Measurements from ENCODE around the gene CNTN4.

CNTN4 gene

GRCh38 chr3:2686816-2687502 is 588.3 kb downstream of the CNTN4 start:
- Histone ChIP-seq H2AK5ac (ENCODE audit: low read depth, low read length) (no peak overlapping the region), H3K27ac (replicated peaks; ENCODE audit: low read length) (no peak overlapping the region), H4K8ac (ENCODE audit: low read depth, low read length) (no peak overlapping the region), H3K14ac (ENCODE audit: low read length) (no peak overlapping the region), H2BK120ac (ENCODE audit: low read depth, low read length) (no peak overlapping the region), H2BK12ac (ENCODE audit: low read length) (no peak overlapping the region), H3K4ac (ENCODE audit: low read length) (no peak overlapping the region), H3K9me3 (replicated peaks in 1 of 2; ENCODE audit: control insufficient read depth in 2 of 2, insufficient read depth in 1 of 2, low read depth in 1 of 2, low read length in 2 of 2) (no peaks in the 10 kb centered on the region), H3K18ac (ENCODE audit: low read length) (no peak overlapping the region), H2AFZ (ENCODE audit: low read length) (no peak overlapping the region), H3K4me2 (ENCODE audit: insufficient read depth, low read length, poor library complexity, severe bottlenecking) (no peak overlapping the region), H2BK15ac (ENCODE audit: low read length) (no peak overlapping the region), H3K27me3 (ENCODE audit: control insufficient read depth in 3 of 3, insufficient read depth in 3 of 3, low read depth in 1 of 3, low read length in 3 of 3) (no peaks in the 10 kb centered on the region), H3K9ac (ENCODE audit: low read depth, low read length, poor library complexity) (peak overlapping the region; percentile 9), H3K36me3 (replicated peaks in 1 of 2; ENCODE audit: control insufficient read depth in 2 of 2, insufficient read depth in 2 of 2, low read length in 2 of 2) (no peaks in the 10 kb centered on the region), H3K4me1 (ENCODE audit: control insufficient read depth in 2 of 2, insufficient read depth in 1 of 2, low read depth in 1 of 2, low read length in 2 of 2) (peaks cover 2 to 5% of the 10 kb centered on the region in 2 donors), H2BK5ac (ENCODE audit: low read length) (no peak overlapping the region), H4K91ac (ENCODE audit: low read depth, low read length, poor library complexity) (no peak overlapping the region), H3K4me3 (ENCODE audit: low read length in 2 of 2) (no peak overlapping the region), H3K79me1 (ENCODE audit: low read depth, low read length) (no peaks in the 10 kb centered on the region), H3K23ac (ENCODE audit: low read depth, low read length, poor library complexity) (no peak overlapping the region)
- no peak for DNase-seq (ENCODE audit: low spot score)
- WGBS, 2 donors (ENCODE audit: extremely low coverage in 2 of 2, insufficient read length in 2 of 2, insufficient replicate concordance in 1 of 2) = no CpG with 5 or more reads among the region's 4 CpGs

GRCh38 chr3:2697589-2697988 is 598.9 kb downstream of the CNTN4 start:
- no peak overlapping the region for H3K14ac ChIP-seq (ENCODE audit: low read length)
- H3K4me1 ChIP-seq (ENCODE audit: control insufficient read depth in 2 of 2, insufficient read depth in 1 of 2, low read depth in 1 of 2, low read length in 2 of 2) = no peaks in the 10 kb centered on the region
- WGBS, 2 donors (ENCODE audit: extremely low coverage in 2 of 2, insufficient read length in 2 of 2, insufficient replicate concordance in 1 of 2) = no CpG with 5 or more reads among the region's 2 CpGs
- H2BK120ac ChIP-seq (ENCODE audit: low read depth, low read length) = no peak overlapping the region
- no peak overlapping the region for H2BK15ac ChIP-seq (ENCODE audit: low read length)
- no peak overlapping the region for H3K9ac ChIP-seq (ENCODE audit: low read depth, low read length, poor library complexity)
- H3K27me3 ChIP-seq (ENCODE audit: control insufficient read depth in 3 of 3, insufficient read depth in 3 of 3, low read depth in 1 of 3, low read length in 3 of 3) = no peaks in the 10 kb centered on the region
- H4K8ac ChIP-seq (ENCODE audit: low read depth, low read length) = no peak overlapping the region
- H3K18ac ChIP-seq (ENCODE audit: low read length) = no peak overlapping the region
- no peaks in the 10 kb centered on the region for H3K9me3 ChIP-seq (replicated peaks in 1 of 2; ENCODE audit: control insufficient read depth in 2 of 2, insufficient read depth in 1 of 2, low read depth in 1 of 2, low read length in 2 of 2)
- H3K27ac ChIP-seq (replicated peaks; ENCODE audit: low read length) = no peak overlapping the region
- no peak overlapping the region for H2AK5ac ChIP-seq (ENCODE audit: low read depth, low read length)
- H3K36me3 ChIP-seq (replicated peaks in 1 of 2; ENCODE audit: control insufficient read depth in 2 of 2, insufficient read depth in 2 of 2, low read length in 2 of 2) = no peaks in the 10 kb centered on the region
- no peak overlapping the region for H3K4me3 ChIP-seq (ENCODE audit: low read length in 2 of 2)
- H3K23ac ChIP-seq (ENCODE audit: low read depth, low read length, poor library complexity) = no peak overlapping the region
- no peak overlapping the region for H4K91ac ChIP-seq (ENCODE audit: low read depth, low read length, poor library complexity)
- H2BK5ac ChIP-seq (ENCODE audit: low read length) = no peak overlapping the region
- H3K4ac ChIP-seq (ENCODE audit: low read length) = no peak overlapping the region
- H3K79me1 ChIP-seq (ENCODE audit: low read depth, low read length) = no peaks in the 10 kb centered on the region
- H2BK12ac ChIP-seq (ENCODE audit: low read length) = no peak overlapping the region
- no peak overlapping the region for H2AFZ ChIP-seq (ENCODE audit: low read length)
- DNase-seq (ENCODE audit: low spot score) = no peak
- H3K4me2 ChIP-seq (ENCODE audit: insufficient read depth, low read length, poor library complexity, severe bottlenecking) = no peak overlapping the region

GRCh38 chr3:2701471-2701870 is 602.8 kb downstream of the CNTN4 start:
- H3K18ac ChIP-seq (ENCODE audit: low read length) = no peak overlapping the region
- no peak for DNase-seq (ENCODE audit: low spot score)

GRCh38 chr3:2706144-2706835 is 607.6 kb downstream of the CNTN4 start:
- WGBS, 2 donors (ENCODE audit: extremely low coverage in 2 of 2, insufficient read length in 2 of 2, insufficient replicate concordance in 1 of 2) = no CpG with 5 or more reads among the region's 5 CpGs
- Histone ChIP-seq H2BK15ac (ENCODE audit: low read length) (no peak overlapping the region), H3K27me3 (ENCODE audit: control insufficient read depth in 3 of 3, insufficient read depth in 3 of 3, low read depth in 1 of 3, low read length in 3 of 3) (no peaks in the 10 kb centered on the region)

More at GRCh38 chr3:2701471-2701870, 602.8 kb downstream of the CNTN4 start:
- H2BK12ac ChIP-seq (ENCODE audit: low read length) = no peak overlapping the region
- no peak overlapping the region for H2BK15ac ChIP-seq (ENCODE audit: low read length)
- no peak overlapping the region for H2BK5ac ChIP-seq (ENCODE audit: low read length)
- H3K4ac ChIP-seq (ENCODE audit: low read length) = no peak overlapping the region
- H3K23ac ChIP-seq (ENCODE audit: low read depth, low read length, poor library complexity) = no peak overlapping the region
- H3K4me3 ChIP-seq (ENCODE audit: low read length in 2 of 2) = no peak overlapping the region
- no peaks in the 10 kb centered on the region for H3K4me1 ChIP-seq (ENCODE audit: control insufficient read depth in 2 of 2, insufficient read depth in 1 of 2, low read depth in 1 of 2, low read length in 2 of 2)
- WGBS, 2 donors (ENCODE audit: extremely low coverage in 2 of 2, insufficient read length in 2 of 2, insufficient replicate concordance in 1 of 2) = no CpG with 5 or more reads among the region's 3 CpGs
- no peak overlapping the region for H3K9ac ChIP-seq (ENCODE audit: low read depth, low read length, poor library complexity)
- H4K91ac ChIP-seq (ENCODE audit: low read depth, low read length, poor library complexity) = no peak overlapping the region
- no peaks in the 10 kb centered on the region for H3K27me3 ChIP-seq (ENCODE audit: control insufficient read depth in 3 of 3, insufficient read depth in 3 of 3, low read depth in 1 of 3, low read length in 3 of 3)
- no peak overlapping the region for H2BK120ac ChIP-seq (ENCODE audit: low read depth, low read length)
- no peak overlapping the region for H3K4me2 ChIP-seq (ENCODE audit: insufficient read depth, low read length, poor library complexity, severe bottlenecking)
- no peak overlapping the region for H3K27ac ChIP-seq (replicated peaks; ENCODE audit: low read length)
- H3K9me3 ChIP-seq (replicated peaks in 1 of 2; ENCODE audit: control insufficient read depth in 2 of 2, insufficient read depth in 1 of 2, low read depth in 1 of 2, low read length in 2 of 2) = no peaks in the 10 kb centered on the region
- H3K36me3 ChIP-seq (replicated peaks in 1 of 2; ENCODE audit: control insufficient read depth in 2 of 2, insufficient read depth in 2 of 2, low read length in 2 of 2) = no peaks in the 10 kb centered on the region
- no peak overlapping the region for H4K8ac ChIP-seq (ENCODE audit: low read depth, low read length)
- H2AK5ac ChIP-seq (ENCODE audit: low read depth, low read length) = no peak overlapping the region
- H3K79me1 ChIP-seq (ENCODE audit: low read depth, low read length) = no peaks in the 10 kb centered on the region
- H3K14ac ChIP-seq (ENCODE audit: low read length) = no peak overlapping the region
- no peak overlapping the region for H2AFZ ChIP-seq (ENCODE audit: low read length)

More at GRCh38 chr3:2706144-2706835, 607.6 kb downstream of the CNTN4 start:
- H3K4me2 ChIP-seq (ENCODE audit: insufficient read depth, low read length, poor library complexity, severe bottlenecking) = no peak overlapping the region
- H3K27ac ChIP-seq (replicated peaks; ENCODE audit: low read length) = no peak overlapping the region
- H3K9me3 ChIP-seq (replicated peaks in 1 of 2; ENCODE audit: control insufficient read depth in 2 of 2, insufficient read depth in 1 of 2, low read depth in 1 of 2, low read length in 2 of 2) = no peaks in the 10 kb centered on the region
- H3K4me1 ChIP-seq (ENCODE audit: control insufficient read depth in 2 of 2, insufficient read depth in 1 of 2, low read depth in 1 of 2, low read length in 2 of 2) = peaks cover 0 to 10% of the 10 kb centered on the region in 2 donors
- H3K4me3 ChIP-seq (ENCODE audit: low read length in 2 of 2) = no peak overlapping the region
- H2AK5ac ChIP-seq (ENCODE audit: low read depth, low read length) = no peak overlapping the region
- no peak overlapping the region for H2BK120ac ChIP-seq (ENCODE audit: low read depth, low read length)
- no peak overlapping the region for H3K14ac ChIP-seq (ENCODE audit: low read length)
- no peak overlapping the region for H2BK5ac ChIP-seq (ENCODE audit: low read length)
- H3K9ac ChIP-seq (ENCODE audit: low read depth, low read length, poor library complexity) = no peak overlapping the region
- no peak overlapping the region for H4K8ac ChIP-seq (ENCODE audit: low read depth, low read length)
- H3K4ac ChIP-seq (ENCODE audit: low read length) = no peak overlapping the region
- no peak overlapping the region for H2AFZ ChIP-seq (ENCODE audit: low read length)
- no peak for DNase-seq (ENCODE audit: low spot score)
- H3K36me3 ChIP-seq (replicated peaks in 1 of 2; ENCODE audit: control insufficient read depth in 2 of 2, insufficient read depth in 2 of 2, low read length in 2 of 2) = no peaks in the 10 kb centered on the region
- H3K79me1 ChIP-seq (ENCODE audit: low read depth, low read length) = no peaks in the 10 kb centered on the region
- H3K18ac ChIP-seq (ENCODE audit: low read length) = no peak overlapping the region
- no peak overlapping the region for H2BK12ac ChIP-seq (ENCODE audit: low read length)
- no peak overlapping the region for H3K23ac ChIP-seq (ENCODE audit: low read depth, low read length, poor library complexity)
- no peak overlapping the region for H4K91ac ChIP-seq (ENCODE audit: low read depth, low read length, poor library complexity)

All from neuronal stem cell (in vitro differentiated cells).